ENCODE measurements around the gene PCSK2.

- TF ChIP-seq CTCF (conservative IDR thresholded peaks at IDR 0.05 in 1 of 2, IDR thresholded peaks at IDR 0.05 in 1 of 2; ENCODE audit: extremely low read depth in 1 of 2, insufficient read depth in 1 of 2, low read depth in 1 of 2, low read length in 2 of 2) (no peak), EZH2 (IDR thresholded peaks at IDR 0.05; ENCODE audit: borderline replicate concordance, low read length) (no peak)
Observed at GRCh38 chr20:17248224-17248623, 21.4 kb downstream of the PCSK2 start.
